ENCODE data around the gene NFATC2. TPM values are rescaled to one million over a fixed set of nuclear protein-coding genes. Genes with fewer than 3 reads are reported as not detected.

Gene NFATC2
- total RNA-seq, 1 experiment from 2014 or later: 0.61 TPM

DNA sequence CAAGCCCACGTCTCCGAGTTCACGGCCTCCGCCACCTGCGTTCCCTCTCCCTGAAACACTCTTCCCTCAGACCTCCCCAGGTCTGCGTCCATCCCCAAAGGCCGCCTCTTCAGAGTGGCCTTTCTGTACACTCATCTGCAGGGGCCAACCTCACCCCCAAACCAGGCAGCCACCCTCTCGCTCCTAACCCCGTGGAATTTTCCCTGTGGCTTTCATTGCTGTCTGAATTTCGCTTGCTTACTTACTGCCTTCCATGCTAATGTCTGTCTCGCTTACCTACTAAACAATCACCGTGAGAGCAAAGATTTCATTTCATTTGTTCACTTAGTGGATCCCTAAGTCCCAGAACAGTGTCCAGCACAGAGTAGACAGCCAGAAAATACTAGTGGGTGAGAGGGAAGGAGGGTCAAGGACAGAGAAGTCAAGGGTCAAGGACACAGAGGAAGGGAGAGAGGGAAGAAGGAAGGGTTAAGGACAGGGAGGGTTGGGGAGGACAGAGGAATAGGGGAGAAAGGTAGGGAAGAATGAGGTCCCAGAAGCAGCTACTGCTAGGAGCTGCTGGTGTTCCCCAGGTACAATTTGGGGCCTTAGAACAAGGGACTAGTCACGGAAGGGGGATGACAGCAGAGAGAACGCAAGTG, 114.7 kb downstream of the NFATC2 start:
- Mint-ChIP-seq H3K9me3 (no peaks in the 10 kb centered on the region), H3K36me3 (ENCODE audit: insufficient read depth in 1 of 3, low read depth in 3 of 3) (no peaks in the 10 kb centered on the region), H3K4me3 (no peak overlapping the region), H3K27ac (no peak overlapping the region), H3K27me3 (ENCODE audit: low read depth) (peaks cover 29% of the 10 kb centered on the region), H3K4me1 (peaks cover 33 to 42% of the 10 kb centered on the region in 2 experiments)
- H4K8ac ChIP-seq (replicated peaks; ENCODE audit: insufficient read length, low read depth, low read length): no peak overlapping the region
- no peaks in the 10 kb centered on the region for H4K20me1 ChIP-seq (ENCODE audit: control insufficient read depth, insufficient read depth, insufficient read length)
- H3K27ac ChIP-seq (ENCODE audit: insufficient read length, low read depth, low read length): no peak overlapping the region
- H3K4me2 ChIP-seq (ENCODE audit: insufficient read depth, insufficient read length, low read length): no peak overlapping the region
- H3K9ac ChIP-seq (ENCODE audit: extremely low read depth, insufficient read length, low read length): no peak overlapping the region
- H2BK12ac ChIP-seq (ENCODE audit: insufficient read length, low read depth, low read length): no peak overlapping the region
- no peak overlapping the region for H2BK5ac ChIP-seq (ENCODE audit: insufficient read length, low read length)
- no peaks in the 10 kb centered on the region for H3K27me3 ChIP-seq (ENCODE audit: insufficient read depth, low read length)
- no peak overlapping the region for H2BK20ac ChIP-seq (ENCODE audit: low read depth, low read length, poor library complexity, severe bottlenecking)
- H2AK5ac ChIP-seq (ENCODE audit: insufficient read length, low read length): no peak overlapping the region
- no peak overlapping the region for H2BK15ac ChIP-seq (ENCODE audit: low read depth, low read length)
- no peaks in the 10 kb centered on the region for H3K79me1 ChIP-seq (ENCODE audit: insufficient read depth, low read depth, low read length, poor library complexity, severe bottlenecking)
- no peak overlapping the region for H3T11ph ChIP-seq (ENCODE audit: low read length)
- no peak overlapping the region for H2AFZ ChIP-seq (ENCODE audit: low read length)
- H3K56ac ChIP-seq (ENCODE audit: insufficient read length, low read depth, low read length): no peak overlapping the region
- no peak for DNase-seq
- no peak overlapping the region for H4K91ac ChIP-seq (ENCODE audit: insufficient read length, low read depth, low read length)
- no peaks in the 10 kb centered on the region for H3K9me3 ChIP-seq (ENCODE audit: control insufficient read depth, low read depth, low read length)
- no peaks in the 10 kb centered on the region for H3K23me2 ChIP-seq (ENCODE audit: insufficient read length, low read depth, low read length, poor library complexity, severe bottlenecking)
- no peak overlapping the region for H3K4ac ChIP-seq (ENCODE audit: low read depth, low read length)
- H3K18ac ChIP-seq (ENCODE audit: insufficient read length, low read depth, low read length): no peak overlapping the region
- H3K14ac ChIP-seq (ENCODE audit: insufficient read depth, low read length): no peak overlapping the region
- H3K23ac ChIP-seq (ENCODE audit: insufficient read length, low read depth, low read length): no peak overlapping the region
- TF ChIP-seq, protein P1, sequence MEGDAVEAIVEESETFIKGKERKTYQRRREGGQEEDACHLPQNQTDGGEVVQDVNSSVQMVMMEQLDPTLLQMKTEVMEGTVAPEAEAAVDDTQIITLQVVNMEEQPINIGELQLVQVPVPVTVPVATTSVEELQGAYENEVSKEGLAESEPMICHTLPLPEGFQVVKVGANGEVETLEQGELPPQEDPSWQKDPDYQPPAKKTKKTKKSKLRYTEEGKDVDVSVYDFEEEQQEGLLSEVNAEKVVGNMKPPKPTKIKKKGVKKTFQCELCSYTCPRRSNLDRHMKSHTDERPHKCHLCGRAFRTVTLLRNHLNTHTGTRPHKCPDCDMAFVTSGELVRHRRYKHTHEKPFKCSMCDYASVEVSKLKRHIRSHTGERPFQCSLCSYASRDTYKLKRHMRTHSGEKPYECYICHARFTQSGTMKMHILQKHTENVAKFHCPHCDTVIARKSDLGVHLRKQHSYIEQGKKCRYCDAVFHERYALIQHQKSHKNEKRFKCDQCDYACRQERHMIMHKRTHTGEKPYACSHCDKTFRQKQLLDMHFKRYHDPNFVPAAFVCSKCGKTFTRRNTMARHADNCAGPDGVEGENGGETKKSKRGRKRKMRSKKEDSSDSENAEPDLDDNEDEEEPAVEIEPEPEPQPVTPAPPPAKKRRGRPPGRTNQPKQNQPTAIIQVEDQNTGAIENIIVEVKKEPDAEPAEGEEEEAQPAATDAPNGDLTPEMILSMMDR (conservative IDR thresholded peaks at IDR 0.05): no peak
- H3K4me1 ChIP-seq (ENCODE audit: insufficient read depth, low read length): peaks cover 4% of the 10 kb centered on the region
- no peak overlapping the region for H2BK120ac ChIP-seq (ENCODE audit: low read depth, low read length, poor library complexity, severe bottlenecking)
- no peaks in the 10 kb centered on the region for H3K79me2 ChIP-seq (ENCODE audit: insufficient read depth, low read length)
- no peak overlapping the region for H4K5ac ChIP-seq (ENCODE audit: insufficient read length, low read depth, low read length)
- no CpG with 5 or more reads among the region's 14 CpGs for WGBS (ENCODE audit: extremely low coverage, insufficient read length, low lambda C conversion rate)
